HAP-1 (cell line): ENCODE results near the gene SLC39A11.

Experiments
- DNase-seq, 2 experiments: peaks; one replicate each; pipeline ENCODE4 v3.0.0-alpha.2; 2016 to 2020; ENCODE audit warnings: low spot score in 2 of 2
- H3K27me3 ChIP-seq: fragments of 250-450 bp; sonication (Bioruptor Pico); 2 replicates; pipeline ENCODE4 v1.5.1; 2020; ENCODE audit warnings: low read depth, mild to moderate bottlenecking, moderate library complexity
- H3K36me3 ChIP-seq: fragments of 250-450 bp; sonication (Bioruptor Pico); replicated peaks from 2 replicates; pipeline ENCODE4 v1.5.1; 2020; ENCODE audit warnings: mild to moderate bottlenecking
- H3K4me1 ChIP-seq: fragments of 250-450 bp; sonication (Bioruptor Pico); 2 replicates; pipeline ENCODE4 v1.5.1; 2020; ENCODE audit warnings: mild to moderate bottlenecking
- H3K4me3 ChIP-seq: fragments of 250-450 bp; sonication (Bioruptor Pico); 2 replicates; pipeline ENCODE4 v1.5.1; 2020; ENCODE audit warnings: mild to moderate bottlenecking, moderate library complexity
- H3K9me3 ChIP-seq: fragments of 250-450 bp; sonication (Bioruptor Pico); 2 replicates; pipeline ENCODE4 v1.5.1; 2020; ENCODE audit warnings: mild to moderate bottlenecking, moderate library complexity
- in situ Hi-C: fragments of 300-500 bp; cut with MboI; formaldehyde crosslinking; loops from 3 replicates; pipeline ENCODE4 v1.14.3; 2020; ENCODE audit warnings: low sequenced_read_pairs, inconsistent platforms, mixed read lengths

SLC39A11 gene

DNA sequence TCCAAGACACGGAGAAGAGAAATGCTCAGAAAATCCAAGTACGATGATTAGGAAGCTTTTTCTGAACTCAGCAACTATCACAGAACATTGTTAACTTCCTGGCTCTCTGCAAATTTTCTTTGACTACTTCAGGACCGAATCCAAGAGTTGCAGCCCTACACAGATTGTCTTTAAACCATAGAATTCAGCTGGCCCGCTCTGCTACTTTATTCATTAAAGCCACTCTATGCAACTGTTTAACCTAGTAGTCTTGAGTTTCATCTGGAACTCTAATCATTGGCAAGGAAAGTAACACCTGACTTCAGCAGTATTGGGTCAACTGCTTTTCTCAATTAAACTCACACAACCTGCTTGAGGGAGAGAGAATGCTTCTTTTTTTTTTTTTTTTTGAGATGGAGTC lies 210.1 kb downstream of the SLC39A11 start:
- in situ Hi-C loops: no loop called here
- no peak for DNase-seq
- Histone ChIP-seq H3K27me3 (no peaks in the 10 kb centered on the region), H3K4me1 (no peaks in the 10 kb centered on the region), H3K36me3 (no peaks in the 10 kb centered on the region), H3K9me3 (peaks cover 3% of the 10 kb centered on the region; the same call in 1 of the 2 replicates), H3K4me3 (no peak overlapping the region)

DNA sequence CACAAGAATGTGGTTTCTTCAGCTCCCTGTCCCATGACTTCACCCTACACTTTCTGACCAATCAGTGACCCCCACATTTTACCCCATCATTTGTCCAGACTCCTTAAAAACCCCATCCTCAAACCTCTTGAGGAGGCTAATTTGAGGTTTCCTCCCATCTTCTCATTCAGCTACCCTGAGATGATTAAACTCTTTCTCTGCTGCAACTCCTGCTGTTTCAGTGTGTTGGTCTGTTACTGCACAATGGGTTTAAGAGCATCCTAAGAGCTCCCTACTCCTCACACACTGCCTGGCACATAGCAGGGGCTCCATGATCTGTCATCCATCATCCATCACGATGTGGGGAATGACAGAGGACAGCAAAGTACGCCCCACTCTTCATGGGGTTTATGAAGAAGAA lies 212.6 kb downstream of the SLC39A11 start:
- H3K9me3 ChIP-seq: peaks cover 3% of the 10 kb centered on the region; the same call in 1 of the 2 replicates
- H3K4me1 ChIP-seq: no peaks in the 10 kb centered on the region
- H3K4me3 ChIP-seq: no peak overlapping the region
- H3K27me3 ChIP-seq: no peaks in the 10 kb centered on the region
- in situ Hi-C loops: no loop called here
- no peaks in the 10 kb centered on the region for H3K36me3 ChIP-seq
- no peak for DNase-seq

DNA sequence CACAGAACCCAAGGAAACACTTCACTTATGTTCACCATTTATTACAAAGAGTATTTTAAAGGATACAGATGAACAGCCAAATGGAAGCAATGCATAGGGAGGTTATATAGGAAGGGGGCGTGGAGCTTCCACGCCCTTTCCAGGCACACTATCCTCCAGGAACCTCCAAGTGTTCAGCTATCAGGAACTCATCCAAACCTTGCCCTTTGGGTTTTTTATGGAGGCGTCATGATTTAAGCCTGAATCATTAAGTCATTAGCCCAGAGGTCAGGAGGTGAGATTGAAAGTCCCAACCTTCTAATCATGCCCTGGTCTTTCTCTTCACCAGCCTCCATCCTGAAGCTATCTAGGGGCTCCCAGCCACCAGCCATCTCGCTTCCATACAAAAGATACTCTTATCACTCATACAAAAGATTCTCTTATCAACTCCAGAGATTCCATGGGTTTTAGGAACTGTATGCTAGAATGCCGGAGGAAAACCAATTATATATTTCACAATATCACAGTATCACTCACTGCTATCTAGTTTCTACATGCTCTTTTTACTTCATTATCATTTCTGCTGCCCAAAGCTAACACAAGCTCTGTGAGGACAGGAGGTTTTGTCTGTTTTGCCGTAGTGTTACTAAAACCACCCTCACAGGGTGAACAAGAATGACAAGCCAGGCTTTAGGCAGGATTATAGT lies 213.4 kb downstream of the SLC39A11 start:
- Histone ChIP-seq H3K9me3 (peaks cover 3% of the 10 kb centered on the region; the same call in 1 of the 2 replicates), H3K36me3 (no peaks in the 10 kb centered on the region), H3K4me3 (no peak overlapping the region), H3K27me3 (no peaks in the 10 kb centered on the region), H3K4me1 (no peaks in the 10 kb centered on the region)
- no peak for DNase-seq
- in situ Hi-C loops: no loop called here

DNA sequence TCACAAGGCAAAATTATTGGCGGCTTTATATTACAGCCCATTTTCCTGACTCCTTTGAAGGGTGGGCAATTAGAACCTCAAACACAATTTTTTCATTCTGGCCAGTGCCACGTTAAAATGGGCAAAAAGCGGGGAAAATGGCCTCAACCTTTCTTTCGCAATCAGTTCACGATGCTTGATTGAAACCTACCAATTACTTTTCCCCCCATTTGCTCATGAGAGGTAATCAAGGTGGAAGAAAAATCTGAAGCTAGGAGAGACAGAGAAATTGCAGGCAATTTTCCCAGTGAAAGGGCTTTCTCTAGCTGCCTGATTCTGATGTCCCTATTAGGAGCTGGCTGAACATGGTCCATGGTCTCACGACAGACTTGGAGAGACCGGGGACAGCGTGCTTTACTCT lies 215.1 kb downstream of the SLC39A11 start:
- H3K4me3 ChIP-seq: no peak overlapping the region
- H3K27me3 ChIP-seq: no peaks in the 10 kb centered on the region
- H3K9me3 ChIP-seq: peaks cover 3% of the 10 kb centered on the region; the same call in 1 of the 2 replicates
- in situ Hi-C loops: no loop called here
- H3K4me1 ChIP-seq: no peaks in the 10 kb centered on the region
- H3K36me3 ChIP-seq: no peaks in the 10 kb centered on the region
- no peak for DNase-seq

DNA sequence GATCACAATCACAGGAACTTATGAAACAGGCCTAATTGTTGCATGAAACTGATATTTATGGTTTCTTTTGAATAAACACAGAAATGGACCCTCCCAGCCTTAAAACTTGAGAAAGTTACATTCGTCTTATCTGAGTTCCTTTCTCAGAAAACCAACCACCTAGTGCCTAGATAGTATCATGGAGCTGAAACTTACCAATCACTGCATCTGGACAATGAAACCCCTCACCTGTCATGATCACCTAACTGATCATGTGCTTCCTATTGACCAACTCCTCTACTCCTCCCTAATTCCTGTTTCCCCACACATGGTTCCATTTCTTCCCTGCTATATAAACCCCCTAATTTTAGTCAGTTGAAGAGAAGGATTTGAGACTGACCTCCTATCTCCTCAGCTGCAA lies 216.1 kb downstream of the SLC39A11 start:
- H3K27me3 ChIP-seq: no peaks in the 10 kb centered on the region
- in situ Hi-C loops: no loop called here
- H3K9me3 ChIP-seq: peaks cover 3% of the 10 kb centered on the region; the same call in 1 of the 2 replicates
- no peak overlapping the region for H3K4me3 ChIP-seq
- H3K4me1 ChIP-seq: no peaks in the 10 kb centered on the region
- H3K36me3 ChIP-seq: no peaks in the 10 kb centered on the region
- DNase-seq: no peak

DNA sequence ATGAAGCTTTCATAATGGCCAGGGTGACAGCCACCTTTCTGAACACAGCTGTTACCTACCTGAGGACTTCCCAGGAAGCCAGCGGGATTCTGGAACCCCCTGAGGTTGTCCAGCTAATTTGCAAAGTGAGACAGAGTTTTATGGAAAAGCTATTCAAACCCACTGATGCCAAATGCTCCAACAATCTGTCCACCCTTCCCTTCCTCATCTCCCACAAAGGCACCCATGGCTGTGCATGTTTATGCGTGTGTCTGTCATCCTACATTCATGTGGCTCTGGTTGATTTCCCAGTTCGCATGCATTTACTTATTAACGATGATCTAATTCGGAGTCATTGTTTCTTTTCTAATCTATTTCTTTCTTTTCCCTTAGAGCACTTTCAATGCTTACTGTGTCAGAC lies 217.1 kb downstream of the SLC39A11 start:
- H3K27me3 ChIP-seq: no peaks in the 10 kb centered on the region
- H3K4me3 ChIP-seq: no peak overlapping the region
- no peaks in the 10 kb centered on the region for H3K36me3 ChIP-seq
- peaks cover 3% of the 10 kb centered on the region; the same call in 1 of the 2 replicates for H3K9me3 ChIP-seq
- in situ Hi-C loops: no loop called here
- DNase-seq: no peak
- H3K4me1 ChIP-seq: no peaks in the 10 kb centered on the region

DNA sequence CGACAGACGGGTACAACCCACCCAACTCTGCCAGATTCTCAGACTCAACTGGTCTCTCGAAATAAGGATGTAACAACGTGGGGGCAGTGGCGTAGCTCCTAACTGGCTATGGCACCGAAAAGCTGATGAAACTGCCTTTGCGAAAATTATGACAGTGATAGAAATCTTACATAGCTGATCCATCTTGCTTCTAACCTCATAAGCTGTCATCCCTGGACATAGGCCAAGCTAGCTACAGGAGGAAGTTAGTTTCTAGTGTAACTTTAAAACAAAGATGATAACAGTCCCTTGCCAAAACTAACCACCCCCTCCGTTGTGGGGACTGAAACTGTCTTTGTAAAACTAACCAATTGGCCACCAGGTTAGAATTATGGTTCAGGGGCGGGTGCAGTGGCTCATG lies 220.1 kb downstream of the SLC39A11 start:
- H3K27me3 ChIP-seq: no peaks in the 10 kb centered on the region
- no peaks in the 10 kb centered on the region for H3K9me3 ChIP-seq
- H3K4me1 ChIP-seq: no peaks in the 10 kb centered on the region
- H3K36me3 ChIP-seq: no peaks in the 10 kb centered on the region
- no peak overlapping the region for H3K4me3 ChIP-seq
- in situ Hi-C loops: no loop called here
- DNase-seq: no peak

DNA sequence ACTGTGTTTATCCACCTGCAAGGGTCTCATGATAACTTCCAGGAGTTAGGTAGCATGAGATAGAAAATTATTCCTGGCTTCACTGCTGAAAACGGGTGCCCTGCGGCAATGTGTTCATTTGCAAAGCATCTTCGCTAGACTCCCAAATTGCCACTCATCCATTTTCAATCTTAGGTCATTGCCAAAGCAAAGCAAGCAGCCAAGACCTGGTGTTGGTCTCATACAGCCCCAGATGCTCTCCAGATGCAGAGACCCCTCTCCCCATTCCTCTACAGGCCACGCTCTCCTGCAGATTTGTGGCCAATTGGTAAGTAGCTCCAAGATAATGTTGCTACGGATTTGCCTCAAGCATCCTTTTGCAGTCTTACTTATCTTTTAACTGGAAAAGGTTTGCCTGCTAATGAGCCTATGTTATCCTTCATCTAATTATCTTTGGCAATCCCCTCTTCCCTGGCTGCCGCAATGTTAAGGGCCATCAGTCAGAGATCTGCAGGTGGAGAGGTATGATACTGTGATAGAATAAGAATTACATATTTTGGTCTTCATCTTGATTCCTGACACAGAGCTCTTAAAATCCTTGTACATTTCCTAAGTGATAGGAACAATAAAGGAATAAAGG lies 222.0 kb downstream of the SLC39A11 start:
- H3K4me3 ChIP-seq: no peak overlapping the region
- in situ Hi-C loops: no loop called here
- DNase-seq: no peak
- no peaks in the 10 kb centered on the region for H3K36me3 ChIP-seq
- H3K27me3 ChIP-seq: no peaks in the 10 kb centered on the region
- H3K4me1 ChIP-seq: peaks cover 3% of the 10 kb centered on the region; the same call in 1 of the 2 replicates
- no peaks in the 10 kb centered on the region for H3K9me3 ChIP-seq

DNA sequence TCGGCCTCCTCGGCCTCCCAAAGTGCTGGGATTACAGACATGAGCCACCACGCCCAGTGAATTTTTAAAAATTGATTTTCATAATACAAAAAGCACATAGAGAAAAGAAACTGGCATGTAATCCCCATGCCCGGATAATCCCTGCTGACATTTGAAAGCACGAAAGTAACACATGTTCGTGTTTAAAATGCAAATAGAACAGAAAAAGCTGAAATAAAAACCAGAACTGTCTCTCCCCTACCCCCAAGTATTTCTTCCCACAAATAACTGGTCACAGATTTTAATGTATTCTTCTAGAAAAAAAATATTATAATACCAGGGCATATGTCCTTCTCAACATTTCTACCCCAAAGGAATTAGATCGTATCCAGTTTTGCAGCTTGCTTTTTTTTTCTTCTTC lies 222.9 kb downstream of the SLC39A11 start:
- Histone ChIP-seq H3K4me3 (no peak overlapping the region), H3K36me3 (no peaks in the 10 kb centered on the region), H3K27me3 (no peaks in the 10 kb centered on the region), H3K9me3 (no peaks in the 10 kb centered on the region), H3K4me1 (peaks cover 3% of the 10 kb centered on the region; the same call in 1 of the 2 replicates)
- in situ Hi-C loops: no loop called here
- DNase-seq: no peak

DNA sequence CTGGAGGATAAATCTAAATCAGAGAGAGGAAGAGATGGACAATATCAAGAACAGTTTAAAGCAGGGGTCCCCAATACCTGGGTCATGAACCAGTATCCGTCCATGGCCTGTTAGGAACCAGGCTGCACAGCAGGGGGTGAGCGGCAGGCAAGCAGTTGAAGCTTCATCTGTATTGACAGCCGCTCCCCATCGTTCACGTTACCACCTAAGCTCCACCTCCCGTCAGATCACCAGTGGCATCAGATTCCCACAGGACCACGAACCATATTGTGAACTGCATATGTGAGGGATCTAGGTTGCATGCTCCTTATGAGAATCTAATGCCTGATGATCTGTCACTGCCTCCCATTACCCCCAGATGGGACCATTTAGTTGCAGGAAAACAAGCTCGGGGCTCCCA lies 226.5 kb downstream of the SLC39A11 start:
- H3K4me3 ChIP-seq: no peak overlapping the region
- H3K36me3 ChIP-seq: no peaks in the 10 kb centered on the region
- DNase-seq: no peak
- H3K27me3 ChIP-seq: no peaks in the 10 kb centered on the region
- in situ Hi-C loops: no loop called here
- H3K9me3 ChIP-seq: no peaks in the 10 kb centered on the region
- H3K4me1 ChIP-seq: peaks cover 3% of the 10 kb centered on the region; the same call in 1 of the 2 replicates

DNA sequence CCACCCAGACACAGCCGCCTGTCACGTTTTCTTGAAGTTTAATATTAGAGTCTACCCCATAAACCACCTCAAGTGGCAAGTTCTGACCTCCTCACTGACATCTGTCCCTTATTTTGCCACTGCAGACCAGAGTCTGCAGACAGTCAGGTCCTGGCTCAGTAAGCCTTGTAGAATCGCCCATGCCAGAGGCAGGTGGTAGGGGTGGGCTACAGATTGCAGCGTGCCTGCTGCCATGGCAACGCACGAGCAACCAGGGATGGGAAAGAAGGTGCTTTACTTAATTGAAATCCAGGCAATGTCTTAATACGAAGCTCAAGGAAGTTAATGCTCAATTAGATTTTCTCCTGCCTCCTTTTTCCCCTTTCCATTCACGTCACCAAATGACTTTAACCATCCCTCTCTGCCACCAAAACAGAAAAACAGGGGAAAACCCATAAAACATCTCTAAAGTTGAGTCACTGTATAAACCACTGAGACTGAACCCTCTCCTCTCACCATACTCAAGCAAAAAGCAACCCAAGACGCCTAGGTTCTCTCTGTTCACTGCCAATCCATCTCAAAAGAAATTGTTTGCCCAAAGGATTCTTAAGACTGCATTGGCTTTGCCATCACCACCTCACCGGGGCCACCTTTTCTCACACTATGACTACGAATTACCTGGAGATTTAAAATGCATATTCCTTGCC lies 228.8 kb downstream of the SLC39A11 start:
- Histone ChIP-seq H3K4me1 (peaks cover 3% of the 10 kb centered on the region; the same call in 1 of the 2 replicates), H3K4me3 (no peak overlapping the region), H3K27me3 (no peaks in the 10 kb centered on the region), H3K9me3 (no peaks in the 10 kb centered on the region), H3K36me3 (no peaks in the 10 kb centered on the region)
- in situ Hi-C loops: no loop called here
- DNase-seq: no peak

DNA sequence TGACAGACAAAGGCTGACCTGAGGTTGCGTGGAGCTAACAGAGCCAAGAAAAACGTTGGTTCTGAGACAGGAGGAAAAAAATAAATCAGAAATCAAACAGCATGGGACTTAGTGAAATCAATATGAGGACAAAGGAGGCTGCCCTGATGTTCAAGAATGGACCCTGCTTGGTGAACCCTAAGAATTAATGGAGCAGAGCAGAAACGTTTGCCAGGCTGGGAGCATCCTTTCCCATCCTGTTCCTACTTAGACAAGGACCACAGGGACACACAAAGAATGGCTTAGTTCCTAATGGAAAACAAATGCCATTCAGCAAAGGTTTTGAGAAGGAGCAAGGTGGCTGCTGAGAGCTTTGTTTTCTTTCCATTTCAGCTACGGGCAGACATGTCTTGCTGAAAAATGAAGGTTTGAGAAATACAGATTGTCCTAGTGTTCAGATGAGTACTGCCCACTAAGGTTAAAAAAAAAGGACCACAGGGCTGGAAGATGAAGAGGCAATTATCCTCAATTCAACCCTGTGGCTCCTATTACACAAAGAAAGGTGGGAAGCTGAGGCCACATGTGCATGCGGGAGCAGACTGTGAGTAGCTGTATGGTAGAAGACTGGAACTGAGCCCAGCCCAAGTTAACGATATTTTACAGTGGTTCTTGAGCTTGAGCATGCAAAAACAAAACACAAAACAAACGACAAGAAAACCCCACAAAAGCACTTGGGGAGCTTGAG lies 230.1 kb downstream of the SLC39A11 start:
- peaks cover 3% of the 10 kb centered on the region; the same call in 1 of the 2 replicates for H3K4me1 ChIP-seq
- no peak overlapping the region for H3K4me3 ChIP-seq
- H3K9me3 ChIP-seq: no peaks in the 10 kb centered on the region
- DNase-seq: no peak
- in situ Hi-C loops: no loop called here
- no peaks in the 10 kb centered on the region for H3K27me3 ChIP-seq
- H3K36me3 ChIP-seq: no peaks in the 10 kb centered on the region

DNA sequence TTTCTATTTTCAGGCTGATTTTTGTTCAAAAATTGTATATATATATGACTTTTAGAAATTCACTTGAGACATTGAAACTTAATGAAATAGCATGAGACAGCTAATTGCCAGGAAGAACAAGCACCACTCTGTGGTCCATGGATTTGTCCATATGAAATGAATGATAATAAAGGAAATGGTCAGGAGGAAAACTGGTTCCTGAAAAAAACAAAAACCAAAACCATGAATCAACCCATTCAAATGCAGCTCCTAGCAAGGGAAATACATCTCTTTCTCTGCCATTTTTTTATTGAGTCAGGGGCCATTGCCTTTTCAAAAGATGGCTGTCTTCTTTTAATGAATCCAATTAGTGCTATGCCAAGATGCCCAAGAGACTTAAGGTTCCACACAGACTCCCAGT lies 230.7 kb downstream of the SLC39A11 start:
- no peak for DNase-seq
- H3K27me3 ChIP-seq: no peaks in the 10 kb centered on the region
- H3K4me3 ChIP-seq: no peak overlapping the region
- in situ Hi-C loops: no loop called here
- peaks cover 3% of the 10 kb centered on the region; the same call in 1 of the 2 replicates for H3K4me1 ChIP-seq
- no peaks in the 10 kb centered on the region for H3K9me3 ChIP-seq
- no peaks in the 10 kb centered on the region for H3K36me3 ChIP-seq
